Measurements from ENCODE around the gene GOLGA6D.

DNA sequence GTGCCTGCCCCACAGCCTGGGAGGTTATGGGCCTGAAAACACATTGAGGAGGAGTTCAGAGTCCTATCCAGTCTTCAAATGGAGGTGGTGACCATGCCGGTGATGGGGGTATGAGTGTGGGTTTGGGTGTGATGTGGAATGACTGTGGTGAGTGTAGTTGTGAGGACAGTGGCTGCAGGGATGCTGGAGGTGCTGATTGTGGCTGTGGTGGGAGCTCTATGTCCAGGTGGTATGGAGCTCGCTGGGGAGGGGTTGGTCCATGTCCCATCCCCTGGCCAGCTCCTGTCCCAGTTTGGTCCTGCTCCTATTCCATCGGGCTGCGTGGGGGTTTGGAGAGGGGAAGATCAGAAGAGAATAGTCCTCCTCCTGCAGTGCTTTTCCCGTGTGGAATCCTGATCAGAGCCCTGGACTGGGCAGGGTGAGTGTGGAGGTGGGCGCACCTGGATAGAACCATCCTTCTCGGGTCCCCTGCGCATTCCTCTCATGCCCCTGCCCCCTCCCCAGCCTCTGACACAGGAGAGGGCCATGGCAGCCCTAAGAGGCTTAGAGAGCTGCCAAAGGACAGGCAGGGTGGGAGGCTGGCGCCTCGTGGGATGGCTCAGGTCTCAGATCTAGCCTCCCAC lies 47.5 kb upstream of the GOLGA6D start:
- TF ChIP-seq, protein P1, sequence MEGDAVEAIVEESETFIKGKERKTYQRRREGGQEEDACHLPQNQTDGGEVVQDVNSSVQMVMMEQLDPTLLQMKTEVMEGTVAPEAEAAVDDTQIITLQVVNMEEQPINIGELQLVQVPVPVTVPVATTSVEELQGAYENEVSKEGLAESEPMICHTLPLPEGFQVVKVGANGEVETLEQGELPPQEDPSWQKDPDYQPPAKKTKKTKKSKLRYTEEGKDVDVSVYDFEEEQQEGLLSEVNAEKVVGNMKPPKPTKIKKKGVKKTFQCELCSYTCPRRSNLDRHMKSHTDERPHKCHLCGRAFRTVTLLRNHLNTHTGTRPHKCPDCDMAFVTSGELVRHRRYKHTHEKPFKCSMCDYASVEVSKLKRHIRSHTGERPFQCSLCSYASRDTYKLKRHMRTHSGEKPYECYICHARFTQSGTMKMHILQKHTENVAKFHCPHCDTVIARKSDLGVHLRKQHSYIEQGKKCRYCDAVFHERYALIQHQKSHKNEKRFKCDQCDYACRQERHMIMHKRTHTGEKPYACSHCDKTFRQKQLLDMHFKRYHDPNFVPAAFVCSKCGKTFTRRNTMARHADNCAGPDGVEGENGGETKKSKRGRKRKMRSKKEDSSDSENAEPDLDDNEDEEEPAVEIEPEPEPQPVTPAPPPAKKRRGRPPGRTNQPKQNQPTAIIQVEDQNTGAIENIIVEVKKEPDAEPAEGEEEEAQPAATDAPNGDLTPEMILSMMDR (IDR thresholded peaks at IDR 0.05; ENCODE audit: low read length): no peak
- TF ChIP-seq EZH2 (optimal IDR thresholded peaks at IDR 0.05; ENCODE audit: low read depth, low read length) (no peak), EZH2phosphoT487 (IDR thresholded peaks at IDR 0.05; ENCODE audit: low read length) (no peak)

Measured in MM.1S (cell line).